ENCODE results near the gene ZNF398.
"Not testable (repeated sequence)": the region's sequence is repeated elsewhere in the genome, so short reads cannot be mapped to it uniquely, and the experiment has no call there.

Gene ZNF398

GRCh38 chr7:149198161-149198816 is 51.0 kb downstream of the ZNF398 start:
- no peak for DNase-seq

DNA sequence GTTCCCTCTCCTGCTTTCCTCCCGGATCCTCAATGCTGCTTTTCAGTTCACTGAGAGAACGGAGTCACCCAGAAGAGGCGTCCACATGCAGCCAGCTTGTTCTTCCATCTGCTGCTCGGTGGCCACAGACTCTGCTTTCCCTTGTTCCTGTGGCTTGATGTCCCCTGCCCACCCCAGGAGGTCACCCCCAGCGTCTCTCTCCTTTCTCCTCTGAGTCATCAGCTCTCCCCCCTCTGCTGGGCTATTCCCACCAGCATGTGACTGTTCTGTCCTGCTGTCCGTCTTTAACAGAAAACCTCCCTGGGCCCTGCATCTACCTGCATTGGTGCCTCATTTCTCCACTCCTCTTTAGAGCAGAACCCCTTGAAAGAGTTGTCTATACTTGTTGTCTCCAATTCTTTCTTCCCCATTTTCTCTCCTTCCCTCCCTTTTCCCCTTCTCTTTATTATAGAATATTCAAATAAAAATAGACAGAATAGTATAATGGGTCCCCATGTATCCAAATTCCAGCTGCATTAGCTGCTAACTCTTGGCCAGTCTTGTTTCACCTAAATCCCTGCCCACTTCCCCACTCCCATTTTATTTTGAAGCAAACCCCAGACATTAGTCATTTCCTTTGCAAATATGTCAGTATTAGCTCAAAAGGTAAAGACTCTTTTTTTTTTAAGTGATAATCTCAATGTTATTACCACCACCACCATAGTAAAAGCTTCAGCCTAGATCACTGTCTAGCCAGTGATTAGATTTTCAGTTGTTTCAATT is 52.2 kb downstream of the ZNF398 start:
- no peak for DNase-seq

GRCh38 chr7:149202831-149203231 is 55.6 kb downstream of the ZNF398 start:
- peak; percentile 69 for DNase-seq

- DNase-seq, result no peak
Observed at GRCh38 chr7:149205690-149206381, 58.6 kb downstream of the ZNF398 start.

DNA sequence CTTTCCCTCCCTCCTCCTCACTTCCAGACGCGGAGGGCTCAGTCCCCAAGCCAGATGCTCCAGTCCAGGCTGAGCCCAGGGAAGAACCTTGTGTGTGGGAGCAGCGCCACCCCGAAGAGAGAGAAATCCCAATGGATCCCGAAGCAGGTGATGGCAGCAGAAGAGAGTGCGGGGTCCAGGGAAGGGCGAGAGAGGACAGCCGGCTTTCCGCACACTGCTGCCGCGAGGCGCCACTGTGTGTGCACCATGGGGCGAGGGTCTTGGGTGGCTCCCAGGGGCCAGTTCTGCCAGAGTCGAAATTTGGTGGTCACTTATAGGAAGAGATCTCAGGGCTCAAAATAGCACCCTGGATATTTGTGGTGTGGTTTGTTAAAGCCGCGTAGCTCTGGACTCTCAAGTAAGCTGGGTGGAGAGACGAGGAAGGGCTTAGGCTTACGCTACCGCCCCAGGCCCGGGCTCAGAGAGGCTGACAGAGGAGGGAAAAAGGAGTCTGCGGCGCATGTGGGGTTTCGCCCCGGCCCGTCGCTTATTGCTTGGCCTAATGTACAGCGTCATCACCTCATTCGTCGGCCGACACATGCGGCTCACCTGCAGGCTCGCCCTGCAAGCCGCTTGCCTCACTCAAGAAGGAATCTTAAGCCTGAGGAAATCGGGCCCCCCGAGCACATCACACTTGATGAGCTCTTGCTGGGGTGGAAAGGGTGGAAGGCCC is 60.2 kb downstream of the ZNF398 start:
- no peak for DNase-seq

DNA sequence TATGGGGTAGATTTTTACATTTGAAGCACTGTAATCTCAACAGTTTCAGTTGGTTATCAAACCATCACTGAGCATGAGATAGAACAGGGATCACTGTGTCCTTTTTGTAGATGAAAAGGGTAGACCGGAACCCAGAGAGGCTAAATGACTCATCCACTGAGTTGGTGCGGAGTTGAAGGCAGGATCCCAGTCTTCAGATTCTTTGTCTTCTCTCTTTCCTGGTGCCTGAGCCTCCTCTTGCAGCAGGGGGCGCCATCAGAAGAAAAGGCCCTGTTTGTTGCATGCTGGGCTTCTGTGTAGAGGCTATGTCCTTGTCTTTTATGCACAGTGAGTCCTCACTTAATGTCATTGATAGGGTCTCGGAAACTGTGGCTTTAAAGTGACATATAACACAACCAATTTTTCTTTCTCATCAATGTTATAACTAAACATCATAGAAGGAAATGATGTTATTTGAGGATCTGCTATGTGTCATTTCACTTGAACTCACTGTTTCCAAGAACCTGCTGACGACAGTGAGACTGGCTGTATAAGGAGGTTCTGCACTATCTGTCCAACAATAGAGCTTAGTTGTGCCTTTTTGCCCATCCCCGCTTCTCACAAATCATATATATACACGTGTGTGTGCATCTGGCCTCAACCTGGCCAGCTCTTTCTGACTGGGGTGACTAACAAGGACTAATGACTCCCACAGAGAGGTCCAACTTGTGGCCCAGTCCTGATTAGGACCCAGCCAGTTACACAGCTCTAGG is 62.4 kb downstream of the ZNF398 start:
- peak; percentile 93 for DNase-seq

DNA sequence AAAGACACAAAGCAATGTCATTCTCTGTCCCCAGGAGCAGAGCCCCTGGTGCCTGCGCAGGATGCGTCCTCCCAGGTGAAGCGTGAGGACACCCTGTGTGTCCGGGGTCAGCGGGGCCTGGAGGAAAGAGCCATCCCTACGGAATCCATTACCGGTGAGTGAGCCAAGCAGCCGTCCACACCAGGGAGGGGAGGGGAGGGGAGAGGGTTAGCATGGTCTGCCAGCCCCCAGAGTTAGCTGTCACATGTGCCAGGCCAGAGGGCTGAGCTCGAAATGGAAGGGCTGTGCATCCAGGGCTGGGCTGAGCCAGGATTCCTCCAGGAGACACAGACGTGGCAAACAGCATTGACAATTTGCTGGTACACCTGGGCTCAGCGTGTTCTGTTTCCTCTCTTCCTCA is 63.3 kb downstream of the ZNF398 start:
- no peak for DNase-seq

DNA sequence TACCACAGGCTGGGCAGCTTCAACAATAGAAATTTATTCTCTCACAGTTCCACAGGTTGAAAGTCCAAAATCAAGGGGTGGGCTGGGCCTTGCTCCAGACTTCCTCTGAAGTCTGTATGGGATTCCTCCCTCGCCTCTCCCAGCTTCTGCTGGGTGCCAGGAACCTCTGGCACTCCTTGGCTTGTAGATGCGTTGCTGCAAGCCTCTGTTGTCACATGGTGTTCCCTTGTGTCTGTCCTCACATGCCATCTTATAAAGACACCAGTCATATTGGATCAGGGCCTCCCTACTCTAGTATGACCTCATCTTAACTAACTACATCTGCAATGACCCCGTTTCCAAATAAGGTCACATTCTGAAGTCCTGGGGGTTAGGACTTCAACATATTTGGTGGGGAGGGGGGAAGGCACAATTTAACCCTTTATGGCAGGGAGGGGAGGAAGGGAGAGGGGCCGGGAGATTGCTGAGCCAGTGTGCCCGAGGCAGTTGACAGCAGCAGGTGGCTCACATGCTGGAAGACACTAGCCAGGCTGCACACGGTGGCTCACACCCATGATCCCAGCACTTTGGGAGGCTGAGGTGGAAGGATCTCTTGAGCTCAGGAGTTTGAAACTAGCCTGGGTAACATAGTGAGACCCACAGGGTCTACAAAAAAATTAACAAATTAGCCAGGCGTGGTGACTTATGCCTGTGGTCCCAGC is 66.9 kb downstream of the ZNF398 start:
- DNase-seq, result no peak

DNA sequence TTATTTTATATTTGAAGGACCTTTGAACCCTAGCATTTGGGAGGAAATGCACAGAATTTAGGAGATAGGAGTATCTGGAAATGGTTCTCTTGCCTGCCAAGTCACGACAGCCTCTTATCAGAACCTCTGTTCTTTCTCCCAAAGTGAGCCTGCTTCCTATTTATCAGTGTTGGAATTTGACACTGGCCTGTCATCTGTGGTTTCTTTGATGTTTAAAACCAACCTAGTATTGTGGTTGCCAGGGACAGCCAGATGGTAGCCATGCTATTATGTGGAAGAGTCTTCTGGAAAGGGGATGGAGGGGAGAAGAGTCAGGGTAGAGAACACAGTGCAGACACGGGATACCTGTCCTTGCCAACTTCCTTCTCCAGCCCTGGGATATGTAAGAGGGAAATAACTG is 69.1 kb downstream of the ZNF398 start:
- DNase-seq, result no peak

- no peak for DNase-seq
Observed at GRCh38 chr7:149217570-149217969, 70.3 kb downstream of the ZNF398 start.

- no peak for DNase-seq
Observed at GRCh38 chr7:149218469-149219420, 71.5 kb downstream of the ZNF398 start.

GRCh38 chr7:149220534-149220933 is 73.3 kb downstream of the ZNF398 start:
- no peak for DNase-seq

DNA sequence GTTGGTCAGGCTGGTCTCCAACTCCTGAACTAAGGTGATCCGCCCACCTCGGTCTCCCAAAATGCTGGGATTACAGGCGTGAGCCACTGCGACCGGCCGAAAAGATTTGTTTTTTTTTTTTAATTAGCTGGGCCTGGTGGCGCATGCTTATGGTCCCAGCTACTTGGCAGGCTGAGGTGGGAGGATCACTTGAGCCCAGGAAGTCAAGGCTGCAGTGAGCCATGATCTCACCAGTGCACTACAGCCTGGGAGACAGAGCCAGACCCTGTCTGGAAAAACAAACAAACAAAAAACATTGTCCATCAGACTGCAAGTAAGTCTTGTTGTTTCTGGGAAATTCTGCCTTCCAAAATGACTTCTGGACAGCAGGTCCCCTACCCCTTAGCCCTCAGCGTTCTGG is 75.9 kb downstream of the ZNF398 start:
- no peak for DNase-seq

DNA sequence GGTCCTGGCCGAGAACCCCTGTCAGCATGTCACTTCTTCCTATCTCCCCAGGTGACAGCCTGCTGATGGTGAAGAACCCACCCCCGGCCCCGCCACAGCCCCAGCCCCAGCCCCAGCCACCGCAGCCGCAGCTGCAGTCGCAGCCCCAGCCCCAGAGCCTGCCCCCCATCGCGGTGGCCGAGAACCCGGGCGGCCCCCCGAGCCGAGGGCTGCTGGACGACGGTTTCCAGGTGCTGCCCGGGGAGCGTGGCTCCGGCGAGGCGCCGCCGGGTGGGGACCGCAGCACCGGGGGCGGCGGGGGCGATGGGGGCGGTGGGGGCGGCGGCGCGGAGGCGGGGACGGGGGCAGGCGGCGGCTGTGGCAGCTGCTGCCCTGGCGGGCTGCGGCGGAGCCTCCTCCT is 76.5 kb downstream of the ZNF398 start:
- DNase-seq, result no peak

GRCh38 chr7:149224352-149224751 is 77.1 kb downstream of the ZNF398 start:
- no peak for DNase-seq

DNA sequence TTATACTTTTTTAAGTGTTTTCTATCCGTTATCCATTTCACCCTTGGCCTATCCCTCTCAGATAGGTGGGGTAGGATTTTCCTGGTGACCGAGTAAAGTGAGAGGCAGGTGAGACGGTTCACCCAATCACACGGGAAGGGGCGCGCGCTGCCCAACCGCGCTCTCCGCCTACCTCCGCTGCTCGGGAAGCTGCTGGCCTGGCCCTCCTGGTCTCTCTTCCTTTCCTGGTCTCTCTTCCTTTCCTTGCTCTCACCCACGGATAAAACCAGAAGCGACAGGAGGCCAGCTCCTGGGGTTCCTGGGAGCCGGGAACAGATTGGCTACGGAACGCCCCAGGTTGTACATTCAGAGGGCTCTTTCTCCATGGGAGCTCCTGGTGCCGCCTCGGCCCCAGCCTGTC is 77.9 kb downstream of the ZNF398 start:
- no peak for DNase-seq

- no peak for DNase-seq
Observed at GRCh38 chr7:149225656-149226055, 78.4 kb downstream of the ZNF398 start.

DNA sequence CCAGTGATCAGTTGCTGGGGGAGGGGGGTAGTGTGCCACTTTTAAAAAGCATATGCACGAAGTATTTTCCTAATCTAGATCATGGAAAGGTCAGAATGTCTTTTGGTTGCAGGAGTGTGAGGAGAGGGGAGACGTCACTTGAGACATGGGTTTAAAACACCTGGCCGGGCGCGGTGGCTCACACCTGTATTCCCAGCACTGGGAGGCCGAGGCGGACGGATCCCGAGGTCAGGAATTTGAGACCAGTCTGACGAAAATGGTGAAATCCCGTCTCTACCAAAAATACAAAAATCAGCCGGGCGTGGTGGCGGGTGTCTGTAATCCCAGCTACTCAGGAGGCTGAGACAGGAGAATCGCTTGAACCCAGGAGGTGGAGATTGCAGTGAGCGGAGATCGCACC is 79.1 kb downstream of the ZNF398 start:
- not testable (repeated sequence) for DNase-seq

DNA sequence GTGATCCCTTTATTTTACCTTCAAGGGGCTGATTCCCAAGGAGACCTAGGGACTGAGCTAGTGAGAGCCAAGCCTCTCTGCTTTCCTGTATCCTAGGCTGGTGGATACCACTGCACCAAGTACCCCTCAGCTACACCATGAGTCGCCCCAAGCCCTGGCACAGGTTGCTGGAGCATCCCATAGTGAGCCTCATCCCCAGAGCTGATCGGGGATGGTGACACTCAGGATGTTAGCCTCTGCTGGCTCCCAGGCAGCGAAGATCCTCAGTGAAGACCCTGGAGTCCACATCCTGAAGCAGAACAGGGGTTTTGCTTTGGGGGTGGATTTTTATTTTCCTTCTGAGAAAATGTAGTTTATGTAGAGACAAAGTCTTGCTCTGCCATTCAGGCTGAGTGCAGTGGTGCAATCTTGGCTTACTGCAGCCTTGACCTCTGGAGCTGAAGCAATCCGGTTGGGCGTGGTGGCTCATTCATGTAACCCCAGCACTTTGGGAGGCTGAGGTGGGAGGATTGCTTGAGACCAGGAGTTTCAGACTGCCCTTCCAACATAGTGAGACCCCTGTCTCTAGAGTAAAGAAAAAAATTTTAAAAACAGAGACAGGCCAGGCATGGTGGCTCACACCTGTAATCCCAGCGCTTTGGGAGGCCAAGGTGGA is 79.7 kb downstream of the ZNF398 start:
- no peak for DNase-seq

DNA sequence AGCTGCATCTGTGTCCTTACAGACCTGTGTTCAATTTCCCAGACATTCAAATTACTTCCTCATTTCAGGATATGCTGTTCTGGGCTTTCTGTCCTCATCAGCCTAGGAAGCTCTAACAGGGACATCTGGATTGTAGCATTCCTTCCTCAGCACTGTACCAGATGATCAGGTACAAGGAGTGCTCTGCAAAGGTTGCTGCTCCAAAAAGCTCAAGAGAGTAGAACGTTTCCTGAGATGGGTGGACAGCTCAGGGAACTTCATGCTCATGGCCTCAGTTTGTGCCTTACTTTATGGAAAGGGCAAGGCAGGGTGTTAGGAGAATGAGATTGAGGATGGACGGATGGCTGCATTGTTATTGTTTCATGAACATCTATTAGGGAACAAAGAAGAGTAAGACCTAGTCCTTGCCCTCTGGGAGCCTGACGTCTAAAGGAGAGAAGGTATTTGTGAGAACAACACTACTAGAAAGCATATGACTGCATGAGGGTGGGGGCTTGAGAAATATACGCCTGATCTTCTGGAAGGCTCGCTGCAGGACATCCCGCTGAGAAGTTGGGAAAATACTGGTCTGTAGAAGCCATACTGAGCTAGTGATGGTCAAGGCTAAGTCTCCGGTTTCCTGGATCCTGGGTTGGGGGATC is 81.7 kb downstream of the ZNF398 start:
- DNase-seq, result no peak
